Gastrocnemius medialis (tissue), 4 donors: Measurements from ENCODE around the gene WNT11. TPM values are rescaled to one million over a fixed set of nuclear protein-coding genes. Genes with fewer than 3 reads are reported as not detected.

ENCODE experiments used
- ATAC-seq, 2 donors: fragments of 150-250 bp; one replicate each; pipeline ENCODE4 v1.9.1; 2016
- DNase-seq, 2 donors: peaks; one replicate each; pipeline ENCODE4 v3.0.0-alpha.2; 2019
- H3K27ac ChIP-seq, 4 donors: fragments of 200-600 bp; sonication (generic); 1 replicate in 1 of 4; 2 replicates in 3 of 4; pipeline ENCODE4 v1.5.1; 2016 to 2018; ENCODE audit warnings: mild to moderate bottlenecking in 2 of 4, moderate library complexity in 1 of 4
- H3K27me3 ChIP-seq, 3 donors: fragments of 200-600 bp; sonication (generic) in 2 of 3; 1 replicate in 1 of 3; 2 replicates in 2 of 3; pipeline versions ENCODE4 v1.5.1 to v1.6.0; 2016 to 2019; ENCODE audit warnings: mild to moderate bottlenecking in 1 of 3, moderate library complexity in 1 of 3
- H3K36me3 ChIP-seq, 2 donors: fragments of 200-600 bp; sonication (generic) in 1 of 2; one replicate each; pipeline ENCODE4 v1.5.1; 2017 to 2018
- H3K4me1 ChIP-seq, 2 donors: fragments of 200-600 bp; sonication (generic) in 1 of 2; one replicate each; pipeline ENCODE4 v1.5.1; 2016 to 2017; ENCODE audit warnings: mild to moderate bottlenecking in 2 of 2
- H3K4me3 ChIP-seq, 4 donors: fragments of 200-600 bp; sonication (generic) in 3 of 4; 1 replicate in 1 of 4; 2 replicates in 3 of 4; pipeline ENCODE4 v1.5.1; 2016 to 2019; ENCODE audit warnings: mild to moderate bottlenecking in 2 of 4
- H3K9me3 ChIP-seq, 3 donors: fragments of 200-600 bp; sonication (generic) in 2 of 3; 1 replicate in 1 of 3; 2 replicates in 2 of 3; pipeline ENCODE4 v1.5.1; 2016 to 2019
- CTCF ChIP-seq, 5 experiments: fragments of 450-650 bp in 3 of 5; fragments of 200-600 bp in 2 of 5; sonication (generic) in 2 of 5; IDR thresholded peaks in 4 of 5; conservative IDR thresholded peaks in 1 of 5; 1 replicate in 4 of 5; 2 replicates in 1 of 5; pipeline ENCODE4 v1.5.1; 2016 to 2019; ENCODE audit warnings: antibody characterized with exemption in 5 of 5, mild to moderate bottlenecking in 3 of 5, moderate library complexity in 3 of 5
- POLR2A ChIP-seq, 2 donors: fragments of 450-650 bp; IDR thresholded peaks; one replicate each; pipeline ENCODE4 v1.6.1; 2017; ENCODE audit warnings: antibody characterized with exemption in 2 of 2, mild to moderate bottlenecking in 2 of 2, moderate library complexity in 2 of 2
- in situ Hi-C, 4 donors: fragments of 200-750 bp; cut with MboI; loops; one replicate each; pipeline versions ENCODE4 v1.15.0 to v1.8.0; 2017; ENCODE audit warnings: low sequenced_read_pairs in 4 of 4
- intact Hi-C: fragments of 100-400 bp; cut with DNase I; formaldehyde crosslinking; loops from one replicate; pipeline ENCODE4 v1.15.1; 2023; ENCODE audit warnings: low total_unique reads
- total RNA-seq, 4 donors: library from RNA; depleted of rRNA; stranded (reverse); fragments of >200 nt; gene quantifications; one replicate each; pipeline versions ENCODE4 v1.1.0 to v1.2.3, GENCODE V29; 2016

The WNT11 gene
- total RNA-seq, 4 donors from 2014 or later, result 2.9 to 6.5 (median 4.0) TPM

- Histone ChIP-seq H3K27ac (no peak overlapping the region), H3K4me1 (peaks cover 7 to 16% of the 10 kb centered on the region in 2 donors), H3K36me3 (no peaks in the 10 kb centered on the region), H3K9me3 (no peaks in the 10 kb centered on the region), H3K4me3 (no peak overlapping the region), H3K27me3 (no peaks in the 10 kb centered on the region)
- intact Hi-C loops, result no loop called here
- DNase-seq (no peak), ATAC-seq (no peak)
- in situ Hi-C loops, result loop anchor here in 1 of 4 donors (25.0 kb wide), 1 partner anchor 377 kb away; no protein-coding TSS in a partner anchor
- no peak for TF ChIP-seq POLR2A (IDR thresholded peaks at IDR 0.05)
- no peak for TF ChIP-seq CTCF (IDR thresholded peaks at IDR 0.05 in 4 of 5, conservative IDR thresholded peaks at IDR 0.05 in 1 of 5)
These were observed 42.2 kb downstream of the WNT11 start for GRCh38 chr11:76164081-76164480.

- TF ChIP-seq POLR2A (IDR thresholded peaks at IDR 0.05) (no peak), CTCF (IDR thresholded peaks at IDR 0.05 in 4 of 5, conservative IDR thresholded peaks at IDR 0.05 in 1 of 5) (no peak)
- Histone ChIP-seq H3K4me1 (peaks cover 7 to 16% of the 10 kb centered on the region in 2 donors), H3K4me3 (no peak overlapping the region), H3K36me3 (no peaks in the 10 kb centered on the region), H3K27ac (no peak overlapping the region), H3K9me3 (no peaks in the 10 kb centered on the region), H3K27me3 (no peaks in the 10 kb centered on the region)
- intact Hi-C loops (no loop called here), in situ Hi-C loops (loop anchor here in 1 of 4 donors (25.0 kb wide), 1 partner anchor 376 kb away; no protein-coding TSS in a partner anchor)
- ATAC-seq, result no peak
- no peak for DNase-seq
These were observed 42.9 kb downstream of the WNT11 start for GRCh38 chr11:76163289-76163880.

GRCh38 chr11:76162336-76163288 lies 43.7 kb downstream of the WNT11 start:
- H3K9me3 ChIP-seq, result no peaks in the 10 kb centered on the region
- peaks cover 7 to 16% of the 10 kb centered on the region in 2 donors for H3K4me1 ChIP-seq
- ATAC-seq (no peak), DNase-seq (no peak)
- in situ Hi-C loops (loop anchor here in 1 of 4 donors (25.0 kb wide), 1 partner anchor 375 kb away; no protein-coding TSS in a partner anchor), intact Hi-C loops (no loop called here)
- H3K36me3 ChIP-seq, result no peaks in the 10 kb centered on the region
- H3K4me3 ChIP-seq, result no peak overlapping the region
- H3K27ac ChIP-seq, result no peak overlapping the region
- no peaks in the 10 kb centered on the region for H3K27me3 ChIP-seq
- TF ChIP-seq CTCF (IDR thresholded peaks at IDR 0.05 in 4 of 5, conservative IDR thresholded peaks at IDR 0.05 in 1 of 5), result no peak
- no peak for TF ChIP-seq POLR2A (IDR thresholded peaks at IDR 0.05)

GRCh38 chr11:76161261-76161961 lies 44.9 kb downstream of the WNT11 start:
- DNase-seq, result no peak
- Histone ChIP-seq H3K4me1 (peaks cover 7 to 16% of the 10 kb centered on the region in 2 donors), H3K27ac (no peak overlapping the region), H3K27me3 (no peaks in the 10 kb centered on the region), H3K36me3 (no peaks in the 10 kb centered on the region), H3K9me3 (no peaks in the 10 kb centered on the region), H3K4me3 (peak overlapping the region; percentile 5 to 31 (median 24))
- in situ Hi-C loops, result loop anchor here in 1 of 4 donors (25.0 kb wide), 1 partner anchor 374 kb away; no protein-coding TSS in a partner anchor
- TF ChIP-seq CTCF (IDR thresholded peaks at IDR 0.05 in 4 of 5, conservative IDR thresholded peaks at IDR 0.05 in 1 of 5), result no peak
- no peak for TF ChIP-seq POLR2A (IDR thresholded peaks at IDR 0.05)
- intact Hi-C loops, result no loop called here
- peak; percentile 30 to 53 for ATAC-seq
